H9 (cell line): ENCODE measurements around the gene LSM4. TPM values are rescaled to one million over a fixed set of nuclear protein-coding genes. Genes with fewer than 3 reads are reported as not detected.

Experiments
- DNase-seq: peaks from one replicate; pipeline ENCODE4 v3.0.0-alpha.2; 2017
- H2AFZ ChIP-seq: one replicate; pipeline ENCODE4 v1.6.1; 2013; ENCODE audit warnings: mild to moderate bottlenecking, low read length, control low read depth, moderate library complexity
- H2AK5ac ChIP-seq: 2 replicates; pipeline ENCODE4 v1.6.1; 2013; ENCODE audit warnings: low read length, control low read depth, mixed read lengths; ENCODE audit not compliant: insufficient read length
- H2BK120ac ChIP-seq: one replicate; pipeline ENCODE4 v1.6.1; 2013; ENCODE audit warnings: low read depth, mild to moderate bottlenecking, low read length, control low read depth, inconsistent platforms; ENCODE audit not compliant: poor library complexity, severe bottlenecking
- H2BK12ac ChIP-seq: 2 replicates; pipeline ENCODE4 v1.6.1; 2013; ENCODE audit warnings: low read length, control low read depth, mixed read lengths, low read depth; ENCODE audit not compliant: insufficient read length
- H2BK15ac ChIP-seq: 2 replicates; pipeline ENCODE4 v1.6.1; 2013; ENCODE audit warnings: low read depth, low read length, control low read depth
- H2BK20ac ChIP-seq: one replicate; pipeline ENCODE4 v1.6.1; 2013; ENCODE audit warnings: low read depth, mild to moderate bottlenecking, low read length, control low read depth, inconsistent platforms; ENCODE audit not compliant: poor library complexity, severe bottlenecking
- H2BK5ac ChIP-seq: 2 replicates; pipeline ENCODE4 v1.6.1; 2013; ENCODE audit warnings: low read length, control low read depth, mixed read lengths; ENCODE audit not compliant: insufficient read length
- H3K14ac ChIP-seq: 2 replicates; pipeline ENCODE4 v1.6.1; 2013; ENCODE audit warnings: low read length, control low read depth; ENCODE audit not compliant: insufficient read depth
- H3K18ac ChIP-seq: 2 replicates; pipeline ENCODE4 v1.6.1; 2013; ENCODE audit warnings: low read depth, mild to moderate bottlenecking, mixed read lengths, low read length, control low read depth; ENCODE audit not compliant: insufficient read length
- H3K23ac ChIP-seq: 2 replicates; pipeline ENCODE4 v1.6.1; 2013; ENCODE audit warnings: low read length, control low read depth, mixed read lengths, low read depth; ENCODE audit not compliant: insufficient read length
- H3K23me2 ChIP-seq: 2 replicates; pipeline ENCODE4 v1.6.1; 2013; ENCODE audit warnings: low read depth, mild to moderate bottlenecking, mixed read lengths, low read length, control low read depth; ENCODE audit not compliant: insufficient read length, poor library complexity, severe bottlenecking
- H3K27ac ChIP-seq: 2 replicates; pipeline ENCODE4 v1.5.1; 2013; ENCODE audit warnings: low read length, control low read depth, mixed read lengths, low read depth; ENCODE audit not compliant: insufficient read length
- H3K27me3 ChIP-seq: 2 replicates; pipeline ENCODE4 v1.6.1; 2013; ENCODE audit warnings: low read length, control low read depth, inconsistent platforms; ENCODE audit not compliant: insufficient read depth
- H3K4ac ChIP-seq: 2 replicates; pipeline ENCODE4 v1.6.1; 2013; ENCODE audit warnings: low read depth, mild to moderate bottlenecking, control low read depth, inconsistent platforms, low read length, moderate library complexity
- H3K4me1 ChIP-seq: 2 replicates; pipeline ENCODE4 v1.6.1; 2013; ENCODE audit warnings: low read length, control low read depth, inconsistent platforms; ENCODE audit not compliant: insufficient read depth
- H3K4me2 ChIP-seq: 2 replicates; pipeline ENCODE4 v1.6.1; 2013; ENCODE audit warnings: low read length, control low read depth, mixed read lengths; ENCODE audit not compliant: insufficient read length, insufficient read depth
- H3K56ac ChIP-seq: 2 replicates; pipeline ENCODE4 v1.6.1; 2013; ENCODE audit warnings: low read depth, mild to moderate bottlenecking, mixed read lengths, low read length, control low read depth; ENCODE audit not compliant: insufficient read length
- H3K79me1 ChIP-seq: 2 replicates; pipeline ENCODE4 v1.6.1; 2013; ENCODE audit warnings: low read depth, mild to moderate bottlenecking, moderate library complexity, low read length, control low read depth, inconsistent platforms; ENCODE audit not compliant: insufficient read depth, poor library complexity, severe bottlenecking
- H3K79me2 ChIP-seq: 2 replicates; pipeline ENCODE4 v1.6.1; 2013; ENCODE audit warnings: low read length, control low read depth, inconsistent platforms; ENCODE audit not compliant: insufficient read depth
- H3K9ac ChIP-seq: 2 replicates; pipeline ENCODE4 v1.6.1; 2013; ENCODE audit warnings: low read length, control low read depth, mixed read lengths; ENCODE audit not compliant: insufficient read length; ENCODE audit errors: extremely low read depth
- H3K9me3 ChIP-seq: one replicate; pipeline ENCODE4 v1.6.1; 2013; ENCODE audit warnings: low read depth, low read length, inconsistent platforms; ENCODE audit not compliant: control insufficient read depth
- H3T11ph ChIP-seq: one replicate; pipeline ENCODE4 v1.6.1; 2013; ENCODE audit warnings: mild to moderate bottlenecking, low read length, control low read depth, inconsistent platforms
- H4K20me1 ChIP-seq: one replicate; pipeline ENCODE4 v1.6.1; 2013; ENCODE audit not compliant: control insufficient read depth, insufficient read length, insufficient read depth
- H4K5ac ChIP-seq: 2 replicates; pipeline ENCODE4 v1.6.1; 2013; ENCODE audit warnings: low read depth, mild to moderate bottlenecking, mixed read lengths, low read length, control low read depth; ENCODE audit not compliant: insufficient read length
- H4K8ac ChIP-seq: replicated peaks from 2 replicates; pipeline ENCODE4 v1.6.1; 2013; ENCODE audit warnings: low read length, control low read depth, mixed read lengths, low read depth; ENCODE audit not compliant: insufficient read length
- H4K91ac ChIP-seq: 2 replicates; pipeline ENCODE4 v1.6.1; 2013; ENCODE audit warnings: low read depth, mild to moderate bottlenecking, moderate library complexity, mixed read lengths, low read length, control low read depth; ENCODE audit not compliant: insufficient read length
- H3K27ac Mint-ChIP-seq, 3 experiments: 2 replicates in 2 of 3; 3 replicates in 1 of 3; pipeline ENCODE4 v1.8.0; 2020 to 2021; ENCODE audit warnings: mixed read lengths in 3 of 3, mild to moderate bottlenecking in 1 of 3, moderate library complexity in 1 of 3
- H3K27me3 Mint-ChIP-seq: 2 replicates; pipeline ENCODE4 v1.8.0; 2021; ENCODE audit warnings: low read depth, mild to moderate bottlenecking, moderate library complexity, mixed read lengths
- H3K36me3 Mint-ChIP-seq, 3 experiments: 2 replicates in 2 of 3; 3 replicates in 1 of 3; pipeline ENCODE4 v1.8.0; 2020 to 2021; ENCODE audit warnings: low read depth in 3 of 3, mixed read lengths in 3 of 3; ENCODE audit not compliant: insufficient read depth in 1 of 3
- H3K4me1 Mint-ChIP-seq, 2 experiments: 2 replicates each; pipeline ENCODE4 v1.8.0; 2020; ENCODE audit warnings: mixed read lengths in 2 of 2
- H3K4me3 Mint-ChIP-seq, 2 experiments: 2 replicates in 1 of 2; 3 replicates in 1 of 2; pipeline ENCODE4 v1.8.0; 2020 to 2021; ENCODE audit warnings: mild to moderate bottlenecking in 2 of 2, mixed read lengths in 2 of 2, moderate library complexity in 1 of 2
- H3K9me3 Mint-ChIP-seq, 2 experiments: 2 replicates in 1 of 2; 3 replicates in 1 of 2; pipeline ENCODE4 v1.8.0; 2020; ENCODE audit warnings: mild to moderate bottlenecking in 2 of 2, mixed read lengths in 2 of 2, moderate library complexity in 1 of 2
- CTCF ChIP-seq: fragments of 200-600 bp; sonication (generic); conservative IDR thresholded peaks from 3 replicates; pipeline ENCODE4 v1.8.0; 2021; ENCODE audit warnings: antibody characterized with exemption, mild to moderate bottlenecking
- WGBS: extraction: QIAGEN DNeasy Blood & Tissue Kit; methylation state at CpG from one replicate; pipeline ENCODE4 v1.1.7; 2013; ENCODE audit warnings: missing lambda C conversion rate, low lambda C conversion rate, mixed read lengths; ENCODE audit not compliant: insufficient read length; ENCODE audit errors: extremely low coverage; 5-methylcytosine and 5-hydroxymethylcytosine counted together
- total RNA-seq: library from RNA; stranded (reverse); gene quantifications from 2 replicates; pipeline ENCODE4 v1.2.1, GENCODE V29; 2021

The LSM4 gene
- total RNA-seq, 1 experiment from 2014 or later, result 342 TPM

DNA sequence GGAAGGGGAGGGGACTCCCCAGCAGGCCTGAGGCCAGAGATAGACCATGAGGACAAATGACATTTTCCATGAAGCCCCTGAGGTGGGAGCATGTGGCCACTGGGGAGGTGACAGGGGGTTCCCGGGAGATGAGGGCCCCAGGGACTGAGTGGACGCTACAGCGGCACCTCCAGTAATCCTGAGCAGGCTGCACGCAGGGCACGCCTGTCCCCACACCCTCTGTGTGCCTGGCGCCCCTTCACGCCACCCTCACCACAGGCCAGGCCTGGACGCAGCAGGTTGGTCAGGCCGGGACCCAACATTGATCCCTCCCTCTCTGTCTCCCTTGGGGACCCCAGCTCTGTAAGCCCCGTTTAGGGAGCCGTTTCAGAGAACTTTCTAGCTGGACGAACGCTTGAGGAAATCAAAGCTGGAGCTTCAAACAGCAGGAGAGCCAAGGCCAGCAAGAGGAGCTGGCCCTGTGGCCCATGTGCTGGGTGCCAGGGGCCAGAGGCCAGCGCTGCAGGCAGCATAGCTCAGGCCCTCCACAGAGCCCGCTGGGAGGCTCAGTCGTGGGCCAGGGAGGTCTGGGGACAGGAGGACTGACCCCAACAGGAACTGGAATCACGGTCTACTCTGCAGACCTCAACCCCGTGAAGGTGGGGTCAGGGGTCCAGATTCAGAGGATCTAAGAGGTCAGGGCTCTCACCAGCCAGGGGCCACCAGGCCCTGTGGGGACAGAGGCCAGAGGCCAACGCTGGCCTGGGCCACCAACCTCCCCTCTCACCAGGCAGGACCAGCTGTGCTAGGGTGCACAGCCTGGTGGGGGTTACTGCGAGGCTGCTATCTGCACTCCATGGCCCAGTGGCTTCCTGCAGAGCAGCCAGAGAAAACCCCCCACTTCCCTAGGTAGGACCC lies 14.6 kb downstream of the LSM4 start:
- H3K4me1 Mint-ChIP-seq, result peaks cover 26 to 37% of the 10 kb centered on the region in 2 experiments
- Histone ChIP-seq H3K4ac (no peak overlapping the region), H3K23me2 (peaks cover 3% of the 10 kb centered on the region), H3K27me3 (no peaks in the 10 kb centered on the region), H3K4me1 (peaks cover 3% of the 10 kb centered on the region; the same call in 1 of the 2 replicates), H4K8ac (no peak overlapping the region), H3K79me1 (no peaks in the 10 kb centered on the region), H3K56ac (no peak overlapping the region), H2BK12ac (no peak overlapping the region), H3K9ac (no peak overlapping the region), H3K4me2 (no peak overlapping the region), H2BK5ac (no peak overlapping the region), H3K79me2 (no peaks in the 10 kb centered on the region), H2BK15ac (no peak overlapping the region), H4K91ac (no peak overlapping the region), H4K20me1 (no peaks in the 10 kb centered on the region), H3K14ac (no peak overlapping the region), H2AFZ (no peak overlapping the region), H2BK120ac (no peak overlapping the region), H4K5ac (no peak overlapping the region), H2AK5ac (no peak overlapping the region), H3K18ac (no peak overlapping the region), H2BK20ac (no peak overlapping the region), H3K23ac (no peak overlapping the region), H3T11ph (no peak overlapping the region), H3K9me3 (no peaks in the 10 kb centered on the region), H3K27ac (no peak overlapping the region)
- no peak for TF ChIP-seq CTCF
- H3K9me3 Mint-ChIP-seq, result no peaks in the 10 kb centered on the region
- H3K36me3 Mint-ChIP-seq, result peaks cover 25 to 61% (median 53%) of the 10 kb centered on the region in 3 experiments
- no peaks in the 10 kb centered on the region for H3K27me3 Mint-ChIP-seq
- DNase-seq, result no peak
- no peak overlapping the region for H3K27ac Mint-ChIP-seq
- H3K4me3 Mint-ChIP-seq, result no peak overlapping the region
- WGBS, result no CpG with 5 or more reads among the region's 20 CpGs
